Stomach (tissue), 4 donors: ENCODE results near the gene DLG5.

ENCODE experiments used
- CTCF ChIP-seq, 7 experiments: fragments of 450-650 bp in 4 of 7; fragments of 200-600 bp in 3 of 7; sonication (generic) in 3 of 7; IDR thresholded peaks; one replicate each; pipeline ENCODE4 v1.5.1; 2016 to 2019; ENCODE audit warnings: antibody characterized with exemption in 7 of 7, control low read depth in 2 of 7, mild to moderate bottlenecking in 1 of 7
- POLR2A ChIP-seq, 4 donors: fragments of 450-650 bp; IDR thresholded peaks; one replicate each; pipeline ENCODE4 v1.6.1; 2016; ENCODE audit warnings: antibody characterized with exemption in 4 of 4, control low read depth in 2 of 4, mild to moderate bottlenecking in 1 of 4, moderate library complexity in 1 of 4

DNA sequence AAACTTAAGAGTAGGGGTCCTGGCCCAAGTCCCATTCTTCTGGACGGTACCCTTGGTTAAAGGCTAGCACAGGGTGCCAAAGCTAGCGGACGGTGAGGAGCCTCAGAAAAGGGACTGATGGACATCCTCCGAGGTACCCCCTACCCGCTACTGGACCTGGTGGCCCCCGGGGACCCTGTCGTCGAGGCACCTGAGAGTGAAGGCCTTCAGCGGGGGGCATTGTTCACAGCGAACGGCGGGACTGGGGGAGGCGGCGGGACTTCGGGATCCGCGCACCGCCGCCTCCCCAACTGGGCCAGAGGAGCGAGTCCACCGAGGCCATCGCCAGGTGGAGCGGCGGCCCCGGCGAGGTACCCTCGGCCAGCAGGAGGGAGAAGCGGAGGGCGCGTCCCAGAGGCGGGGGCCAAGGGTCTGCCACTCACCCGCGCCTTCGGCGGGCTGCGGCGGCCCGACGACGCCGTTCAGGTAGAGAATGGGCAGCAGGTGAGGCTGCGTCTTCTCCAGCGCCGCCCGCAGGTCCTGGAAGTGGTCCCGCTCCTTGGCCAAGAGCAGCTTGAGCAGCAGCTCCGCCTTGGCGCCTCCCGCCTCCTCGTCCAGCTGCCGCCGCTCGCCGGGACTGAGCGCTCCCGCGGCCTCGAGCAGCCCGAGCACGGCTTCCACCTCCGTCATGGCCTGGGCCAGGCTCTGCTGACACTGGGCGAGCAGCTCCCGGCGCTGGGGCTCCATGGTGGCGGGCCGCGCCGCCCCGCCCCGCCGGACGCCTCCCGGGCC, 575 bp downstream of the DLG5 start:
- no peak for TF ChIP-seq CTCF (IDR thresholded peaks at IDR 0.05)
- TF ChIP-seq POLR2A (IDR thresholded peaks at IDR 0.05): no peak
